ENCODE results near the gene PPP1CA.

The PPP1CA gene

DNA sequence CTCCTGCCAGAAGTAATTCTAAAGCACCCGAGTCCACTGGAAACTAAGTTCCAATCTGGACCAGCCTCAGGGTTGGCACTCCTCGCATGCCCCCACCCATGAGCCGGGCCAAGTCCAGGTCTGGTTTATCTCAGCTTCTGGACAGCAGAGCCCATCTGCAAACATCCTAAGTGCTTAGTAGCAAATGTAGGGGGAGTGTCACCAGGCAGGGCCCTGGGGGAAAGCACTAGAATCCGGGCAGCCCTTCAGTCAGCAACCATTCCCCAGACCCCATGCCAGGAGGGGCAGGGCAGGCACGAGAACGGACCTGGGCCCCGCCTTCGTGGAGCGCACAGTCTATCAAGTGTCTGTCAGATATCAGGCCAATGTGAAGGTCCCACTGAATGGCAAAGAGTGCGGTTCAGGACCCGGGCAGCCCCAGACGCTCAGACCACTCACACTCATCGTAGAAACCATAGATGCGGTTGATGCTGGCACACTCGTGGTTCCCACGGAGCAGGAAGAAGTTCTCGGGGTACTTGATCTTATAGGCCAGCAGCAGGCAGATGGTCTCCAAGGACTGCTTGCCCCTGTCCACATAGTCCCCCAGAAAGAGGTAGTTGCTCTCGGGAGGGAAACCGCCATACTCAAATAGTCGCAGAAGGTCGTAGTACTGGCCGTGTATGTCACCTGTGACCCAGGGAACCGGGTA, 1.3 kb downstream of the PPP1CA start:
- H3K36me3 ChIP-seq (ENCODE audit: control insufficient read depth, low read length), result peaks cover 75% of the 10 kb centered on the region
- peaks cover 85% of the 10 kb centered on the region for H3K79me2 ChIP-seq (ENCODE audit: control insufficient read depth, low read length)
- H4K20me1 ChIP-seq (ENCODE audit: control insufficient read depth, insufficient read depth, low read depth, low read length), result peaks cover 7% of the 10 kb centered on the region; the same call in 1 of the 2 replicates
- H3K9me3 ChIP-seq (ENCODE audit: control insufficient read depth, insufficient read depth, low read length), result no peaks in the 10 kb centered on the region
- peaks cover 10% of the 10 kb centered on the region; the same call in 1 of the 2 replicates for H3F3A ChIP-seq (ENCODE audit: control insufficient read depth, insufficient read depth)
- H3K9me2 ChIP-seq (replicated peaks; ENCODE audit: control insufficient read depth, low read length), result no peaks in the 10 kb centered on the region
- H3K4me2 ChIP-seq (ENCODE audit: low read length), result peak overlapping the region; percentile 82
- H3K4me3 ChIP-seq (ENCODE audit: low read length), result peak overlapping the region; percentile 92
- TF ChIP-seq, protein P1, sequence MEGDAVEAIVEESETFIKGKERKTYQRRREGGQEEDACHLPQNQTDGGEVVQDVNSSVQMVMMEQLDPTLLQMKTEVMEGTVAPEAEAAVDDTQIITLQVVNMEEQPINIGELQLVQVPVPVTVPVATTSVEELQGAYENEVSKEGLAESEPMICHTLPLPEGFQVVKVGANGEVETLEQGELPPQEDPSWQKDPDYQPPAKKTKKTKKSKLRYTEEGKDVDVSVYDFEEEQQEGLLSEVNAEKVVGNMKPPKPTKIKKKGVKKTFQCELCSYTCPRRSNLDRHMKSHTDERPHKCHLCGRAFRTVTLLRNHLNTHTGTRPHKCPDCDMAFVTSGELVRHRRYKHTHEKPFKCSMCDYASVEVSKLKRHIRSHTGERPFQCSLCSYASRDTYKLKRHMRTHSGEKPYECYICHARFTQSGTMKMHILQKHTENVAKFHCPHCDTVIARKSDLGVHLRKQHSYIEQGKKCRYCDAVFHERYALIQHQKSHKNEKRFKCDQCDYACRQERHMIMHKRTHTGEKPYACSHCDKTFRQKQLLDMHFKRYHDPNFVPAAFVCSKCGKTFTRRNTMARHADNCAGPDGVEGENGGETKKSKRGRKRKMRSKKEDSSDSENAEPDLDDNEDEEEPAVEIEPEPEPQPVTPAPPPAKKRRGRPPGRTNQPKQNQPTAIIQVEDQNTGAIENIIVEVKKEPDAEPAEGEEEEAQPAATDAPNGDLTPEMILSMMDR (IDR thresholded peaks at IDR 0.05; ENCODE audit: low read depth, low read length, poor library complexity, severe bottlenecking), result no peak
- TF ChIP-seq EZH2phosphoT487 (IDR thresholded peaks at IDR 0.05; ENCODE audit: borderline replicate concordance, low read length), result no peak
- H3K4me1 ChIP-seq (ENCODE audit: control insufficient read depth, low read length), result peaks cover 64% of the 10 kb centered on the region
- H3K27me3 ChIP-seq (ENCODE audit: control insufficient read depth, low read length), result no peaks in the 10 kb centered on the region
- peak overlapping the region; percentile 76 for H3K27ac ChIP-seq (ENCODE audit: low read depth, low read length)

DNA sequence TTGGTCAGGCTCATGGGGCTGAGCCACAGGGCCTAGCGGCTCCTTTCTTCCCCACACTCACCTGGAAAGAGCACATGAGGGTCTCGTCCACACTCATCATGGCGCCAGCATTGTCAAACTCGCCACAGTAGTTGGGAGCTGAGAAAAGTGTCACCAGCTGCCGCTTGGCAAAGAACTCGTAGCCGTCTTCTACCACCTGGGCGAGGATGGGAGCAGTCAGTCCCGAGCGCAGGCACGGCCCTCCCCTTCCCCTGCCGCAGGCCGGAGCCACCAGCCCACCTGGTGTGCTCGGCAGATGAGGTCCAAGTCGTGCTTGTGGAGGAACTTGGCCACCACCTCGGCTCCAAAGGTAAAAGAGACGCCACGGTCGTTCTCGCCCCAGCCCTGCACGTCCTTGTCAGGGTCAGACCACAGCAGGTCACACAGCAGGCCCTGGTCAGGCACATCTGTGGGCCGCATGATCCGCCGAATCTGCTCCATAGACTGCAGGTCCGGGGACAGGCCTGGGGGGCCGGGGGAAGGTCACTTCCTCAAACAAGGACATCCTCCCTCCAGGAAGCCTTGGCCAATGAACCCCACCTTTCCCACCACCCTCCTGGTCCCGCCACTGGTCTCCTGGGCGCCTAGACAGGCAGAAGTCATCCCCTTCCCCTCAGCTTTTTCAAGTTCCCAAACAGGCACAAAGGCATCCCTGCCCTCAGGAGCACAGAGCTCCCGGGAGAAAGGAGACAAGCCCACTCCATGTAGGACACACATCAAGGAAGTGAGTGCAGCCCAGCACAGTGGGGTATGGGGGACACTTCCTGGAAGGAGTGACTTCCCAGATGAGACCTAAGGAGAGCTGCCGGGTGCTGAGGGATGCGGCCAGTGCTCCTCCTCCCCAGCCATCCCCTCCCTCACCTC, 2.7 kb downstream of the PPP1CA start:
- Histone ChIP-seq H3K9me2 (replicated peaks; ENCODE audit: control insufficient read depth, low read length) (no peaks in the 10 kb centered on the region), H4K20me1 (ENCODE audit: control insufficient read depth, insufficient read depth, low read depth, low read length) (peaks cover 7% of the 10 kb centered on the region; the same call in 1 of the 2 replicates), H3K27me3 (ENCODE audit: control insufficient read depth, low read length) (no peaks in the 10 kb centered on the region), H3K36me3 (ENCODE audit: control insufficient read depth, low read length) (peaks cover 70% of the 10 kb centered on the region), H3K4me2 (ENCODE audit: low read length) (peak overlapping the region; percentile 82; the same call in 1 of the 2 replicates), H3K4me1 (ENCODE audit: control insufficient read depth, low read length) (peaks cover 54% of the 10 kb centered on the region), H3K9me3 (ENCODE audit: control insufficient read depth, insufficient read depth, low read length) (no peaks in the 10 kb centered on the region), H3K27ac (ENCODE audit: low read depth, low read length) (no peak overlapping the region), H3F3A (ENCODE audit: control insufficient read depth, insufficient read depth) (peaks cover 14% of the 10 kb centered on the region; the same call in 1 of the 2 replicates), H3K79me2 (ENCODE audit: control insufficient read depth, low read length) (peaks cover 72% of the 10 kb centered on the region), H3K4me3 (ENCODE audit: low read length) (no peak overlapping the region)
- TF ChIP-seq, protein P1 (IDR thresholded peaks at IDR 0.05; ENCODE audit: low read depth, low read length, poor library complexity, severe bottlenecking), result no peak
- TF ChIP-seq EZH2phosphoT487 (IDR thresholded peaks at IDR 0.05; ENCODE audit: borderline replicate concordance, low read length), result no peak

DNA sequence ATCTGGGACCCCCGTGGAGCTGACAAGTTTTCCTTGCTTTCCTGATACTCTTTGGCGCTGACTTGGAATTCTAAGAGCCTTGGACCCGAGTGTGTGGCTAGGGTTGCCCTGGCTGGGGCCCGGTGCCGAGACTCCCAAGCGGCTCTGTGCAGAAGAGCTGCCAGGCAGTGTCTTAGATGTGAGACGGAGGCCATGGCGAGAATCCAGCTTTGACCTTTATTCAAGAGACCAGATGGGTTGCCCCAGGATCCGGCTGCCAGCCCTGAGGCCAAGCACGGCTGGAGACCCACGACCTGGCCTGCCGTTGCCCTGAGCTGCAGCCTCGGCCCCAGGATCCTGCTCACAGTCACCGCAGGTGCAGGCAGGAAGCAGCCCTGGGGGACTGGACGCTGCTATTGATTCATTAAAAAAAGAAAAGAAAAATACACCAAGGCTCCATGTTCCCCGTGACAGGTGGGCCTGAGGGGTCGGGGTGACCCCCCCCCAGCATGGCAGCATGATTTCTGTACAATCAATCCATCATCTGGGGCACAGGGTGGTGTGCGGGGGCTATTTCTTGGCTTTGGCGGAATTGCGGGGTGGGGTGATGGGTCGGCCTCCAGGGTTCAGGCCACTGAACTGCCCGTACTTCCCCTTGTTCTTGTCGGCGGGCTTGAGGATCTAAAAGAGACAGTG, 3.5 kb downstream of the PPP1CA start:
- TF ChIP-seq, protein P1 (IDR thresholded peaks at IDR 0.05; ENCODE audit: low read depth, low read length, poor library complexity, severe bottlenecking), result no peak
- no peak for TF ChIP-seq EZH2phosphoT487 (IDR thresholded peaks at IDR 0.05; ENCODE audit: borderline replicate concordance, low read length)
- H3K27ac ChIP-seq (ENCODE audit: low read depth, low read length), result no peak overlapping the region
- H3K4me3 ChIP-seq (ENCODE audit: low read length), result no peak overlapping the region
- no peak overlapping the region; the same call in 1 of the 2 replicates for H3K4me2 ChIP-seq (ENCODE audit: low read length)
- H3K9me3 ChIP-seq (ENCODE audit: control insufficient read depth, insufficient read depth, low read length), result no peaks in the 10 kb centered on the region
- no peaks in the 10 kb centered on the region for H3K27me3 ChIP-seq (ENCODE audit: control insufficient read depth, low read length)
- peaks cover 15% of the 10 kb centered on the region; the same call in 1 of the 2 replicates for H3F3A ChIP-seq (ENCODE audit: control insufficient read depth, insufficient read depth)
- H3K79me2 ChIP-seq (ENCODE audit: control insufficient read depth, low read length), result peaks cover 76% of the 10 kb centered on the region
- peaks cover 53% of the 10 kb centered on the region for H3K4me1 ChIP-seq (ENCODE audit: control insufficient read depth, low read length)
- H3K9me2 ChIP-seq (replicated peaks; ENCODE audit: control insufficient read depth, low read length), result no peaks in the 10 kb centered on the region
- H3K36me3 ChIP-seq (ENCODE audit: control insufficient read depth, low read length), result peaks cover 76% of the 10 kb centered on the region
- H4K20me1 ChIP-seq (ENCODE audit: control insufficient read depth, insufficient read depth, low read depth, low read length), result peaks cover 7% of the 10 kb centered on the region; the same call in 1 of the 2 replicates

Data from DOHH2 (cell line).